Keratinocyte (primary cell): ENCODE measurements around the gene TSC22D3.

ENCODE experiments used
- EZH2 ChIP-seq: IDR thresholded peaks from one replicate; pipeline ENCODE4 v1.6.1; 2012; ENCODE audit warnings: inconsistent platforms, mild to moderate bottlenecking, low read length, moderate library complexity
- TF ChIP-seq, protein P1 (sequence below), 3 experiments: IDR thresholded peaks in 1 of 3; conservative IDR thresholded peaks in 1 of 3; optimal IDR thresholded peaks in 1 of 3; 2 replicates in 2 of 3; 3 replicates in 1 of 3; pipeline versions ENCODE3 to v1.5.1; 2011; ENCODE audit warnings: low read length in 3 of 3, mild to moderate bottlenecking in 3 of 3, moderate library complexity in 2 of 3, control low read depth in 1 of 3, inconsistent platforms in 1 of 3; ENCODE audit not compliant: insufficient read depth in 2 of 3; ENCODE audit errors: extremely low read depth in 1 of 3

DNA sequence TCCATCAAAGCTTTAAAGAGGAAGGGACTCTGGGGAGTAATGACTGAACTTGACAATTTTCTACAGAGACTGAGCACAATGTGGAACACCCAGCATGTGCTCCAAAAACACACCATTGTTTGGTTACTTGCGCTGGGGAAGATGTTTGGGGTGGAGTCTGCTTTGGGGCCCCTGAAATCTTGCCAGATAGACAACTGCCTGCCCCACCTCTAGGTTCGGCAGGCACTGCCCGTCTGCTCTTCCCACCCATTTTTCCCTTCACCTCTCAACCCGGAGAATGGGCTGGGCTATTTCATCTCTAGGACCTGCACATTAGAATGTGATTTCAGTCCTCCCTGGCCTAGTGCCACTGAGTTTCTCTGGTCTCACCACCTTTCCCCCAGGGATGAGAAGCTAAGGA is 41.9 kb downstream of the TSC22D3 start:
- TF ChIP-seq, protein P1, sequence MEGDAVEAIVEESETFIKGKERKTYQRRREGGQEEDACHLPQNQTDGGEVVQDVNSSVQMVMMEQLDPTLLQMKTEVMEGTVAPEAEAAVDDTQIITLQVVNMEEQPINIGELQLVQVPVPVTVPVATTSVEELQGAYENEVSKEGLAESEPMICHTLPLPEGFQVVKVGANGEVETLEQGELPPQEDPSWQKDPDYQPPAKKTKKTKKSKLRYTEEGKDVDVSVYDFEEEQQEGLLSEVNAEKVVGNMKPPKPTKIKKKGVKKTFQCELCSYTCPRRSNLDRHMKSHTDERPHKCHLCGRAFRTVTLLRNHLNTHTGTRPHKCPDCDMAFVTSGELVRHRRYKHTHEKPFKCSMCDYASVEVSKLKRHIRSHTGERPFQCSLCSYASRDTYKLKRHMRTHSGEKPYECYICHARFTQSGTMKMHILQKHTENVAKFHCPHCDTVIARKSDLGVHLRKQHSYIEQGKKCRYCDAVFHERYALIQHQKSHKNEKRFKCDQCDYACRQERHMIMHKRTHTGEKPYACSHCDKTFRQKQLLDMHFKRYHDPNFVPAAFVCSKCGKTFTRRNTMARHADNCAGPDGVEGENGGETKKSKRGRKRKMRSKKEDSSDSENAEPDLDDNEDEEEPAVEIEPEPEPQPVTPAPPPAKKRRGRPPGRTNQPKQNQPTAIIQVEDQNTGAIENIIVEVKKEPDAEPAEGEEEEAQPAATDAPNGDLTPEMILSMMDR (optimal IDR thresholded peaks at IDR 0.05 in 1 of 3, IDR thresholded peaks at IDR 0.05 in 1 of 3, conservative IDR thresholded peaks at IDR 0.05 in 1 of 3; ENCODE audit: extremely low read depth in 1 of 3, insufficient read depth in 2 of 3, low read length in 3 of 3), result no peak
- TF ChIP-seq EZH2, result no peak
